ENCODE data around the gene ZDHHC20. TPM values are rescaled to one million over a fixed set of nuclear protein-coding genes. Genes with fewer than 3 reads are reported as not detected.

Gene ZDHHC20
- total RNA-seq, 2 donors from 2014 or later, result 44.1 to 58.5 TPM

DNA sequence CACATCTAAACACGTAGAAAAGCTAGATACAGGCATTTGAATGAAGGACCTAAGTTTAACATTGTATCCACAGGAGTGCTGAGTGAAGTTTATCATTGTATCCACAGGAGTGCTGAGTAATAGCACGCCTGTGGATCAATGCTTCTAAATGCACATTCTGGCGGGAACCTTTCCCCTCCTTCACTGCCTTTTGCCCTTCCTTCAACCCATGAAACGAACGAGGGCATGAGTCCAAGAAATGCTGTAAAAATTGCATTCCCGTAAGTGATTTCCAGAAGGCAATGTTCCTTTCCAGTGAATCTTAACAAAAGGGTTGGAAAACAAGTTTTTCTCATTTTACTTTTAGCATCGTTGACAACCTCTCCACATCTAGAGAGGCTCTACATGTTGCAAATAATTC lies 88.1 kb downstream of the ZDHHC20 start:
- ATAC-seq (replicated peaks in 1 of 2) (no peak), DNase-seq (no peak)
- H3K27ac Mint-ChIP-seq, result no peak overlapping the region
- no peaks in the 10 kb centered on the region for H3K27me3 Mint-ChIP-seq (ENCODE audit: low read depth)
- H3K4me3 Mint-ChIP-seq, result no peak overlapping the region
- peaks cover 2% of the 10 kb centered on the region for H3K4me1 Mint-ChIP-seq (ENCODE audit: low read depth)
- peaks cover 0 to 3% of the 10 kb centered on the region in 2 donors for H3K36me3 Mint-ChIP-seq (ENCODE audit: insufficient read depth in 2 of 2)
- no peaks in the 10 kb centered on the region for H3K9me3 Mint-ChIP-seq

DNA sequence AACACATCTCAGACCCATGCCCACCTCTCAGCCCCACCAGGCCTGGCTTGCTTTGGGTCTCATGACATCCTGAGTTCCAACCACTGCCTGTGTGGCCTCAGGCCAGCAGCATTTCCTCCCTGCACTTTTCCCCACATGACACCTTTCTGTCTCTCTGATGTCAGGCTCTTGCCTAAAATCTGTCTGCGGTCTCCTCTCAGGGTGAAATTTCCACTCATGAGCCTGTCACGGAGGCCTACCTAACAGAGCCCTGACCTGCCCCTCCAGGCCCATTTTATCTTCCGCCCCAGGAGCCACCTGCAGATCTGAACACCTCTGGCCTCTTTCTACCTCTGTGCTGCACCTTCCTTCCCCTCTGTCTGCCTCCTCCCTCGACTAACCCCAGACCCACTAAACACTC lies 93.5 kb downstream of the ZDHHC20 start:
- ATAC-seq (replicated peaks in 1 of 2) (peak; percentile 55 to 65), DNase-seq (peak in 1 of 2 donors; percentile 17)
- Mint-ChIP-seq H3K4me1 (ENCODE audit: low read depth) (peaks cover 11% of the 10 kb centered on the region), H3K9me3 (peaks cover 0 to 2% of the 10 kb centered on the region in 2 donors), H3K36me3 (ENCODE audit: insufficient read depth in 2 of 2) (peaks cover 0 to 2% of the 10 kb centered on the region in 2 donors), H3K27me3 (ENCODE audit: low read depth) (no peaks in the 10 kb centered on the region), H3K27ac (no peak overlapping the region), H3K4me3 (peak overlapping the region in 1 of 2 donors; percentile 31)

DNA sequence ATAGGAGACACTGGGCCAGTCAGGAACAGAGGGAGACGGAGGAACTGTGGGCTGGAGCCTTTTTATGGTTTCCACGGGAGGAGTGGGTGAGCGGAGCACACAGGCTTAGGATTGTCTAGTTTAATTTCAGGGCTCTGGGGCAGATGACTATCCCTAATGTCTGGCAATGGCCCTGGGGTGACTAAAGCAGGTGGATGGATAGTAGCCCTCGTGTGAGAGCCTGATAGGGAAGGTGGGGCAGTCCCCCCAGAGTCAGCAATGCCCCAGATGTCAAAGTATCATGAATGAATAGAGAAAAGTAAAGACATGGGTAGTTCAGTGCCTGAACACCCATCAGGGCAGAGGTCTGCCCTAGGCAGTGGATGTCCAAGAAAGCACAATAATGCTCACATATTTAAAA lies 94.2 kb downstream of the ZDHHC20 start:
- Mint-ChIP-seq H3K4me3 (no peak overlapping the region), H3K9me3 (peaks cover 0 to 2% of the 10 kb centered on the region in 2 donors), H3K27me3 (ENCODE audit: low read depth) (no peaks in the 10 kb centered on the region), H3K36me3 (ENCODE audit: insufficient read depth in 2 of 2) (peaks cover 0 to 2% of the 10 kb centered on the region in 2 donors), H3K27ac (no peak overlapping the region), H3K4me1 (ENCODE audit: low read depth) (peaks cover 11% of the 10 kb centered on the region)
- no peak for ATAC-seq (replicated peaks in 1 of 2)
- no peak for DNase-seq

DNA sequence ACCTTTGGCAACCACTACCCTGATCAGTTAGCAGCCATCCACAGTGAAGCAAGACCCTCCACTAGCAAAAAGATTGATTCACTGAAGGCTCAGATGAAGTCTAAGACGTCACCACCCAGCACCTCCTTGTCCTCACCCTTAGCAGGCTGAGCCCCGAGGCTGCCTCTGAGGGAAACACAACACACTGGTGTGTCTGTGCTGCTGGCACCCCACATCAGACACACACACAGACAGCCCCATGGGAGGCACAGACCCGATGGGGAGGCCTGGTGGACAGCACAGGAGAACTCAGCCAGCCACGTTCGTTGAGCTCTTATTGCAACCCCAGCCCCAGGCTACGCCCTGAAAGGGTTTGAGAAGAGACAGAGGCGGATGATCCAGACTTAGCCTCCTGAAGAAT lies 94.7 kb downstream of the ZDHHC20 start:
- Mint-ChIP-seq H3K9me3 (peaks cover 0 to 2% of the 10 kb centered on the region in 2 donors), H3K27me3 (ENCODE audit: low read depth) (no peaks in the 10 kb centered on the region), H3K36me3 (ENCODE audit: insufficient read depth in 2 of 2) (peaks cover 0 to 2% of the 10 kb centered on the region in 2 donors), H3K4me3 (no peak overlapping the region), H3K4me1 (ENCODE audit: low read depth) (peaks cover 11% of the 10 kb centered on the region), H3K27ac (no peak overlapping the region)
- ATAC-seq (replicated peaks in 1 of 2) (no peak), DNase-seq (no peak)

DNA sequence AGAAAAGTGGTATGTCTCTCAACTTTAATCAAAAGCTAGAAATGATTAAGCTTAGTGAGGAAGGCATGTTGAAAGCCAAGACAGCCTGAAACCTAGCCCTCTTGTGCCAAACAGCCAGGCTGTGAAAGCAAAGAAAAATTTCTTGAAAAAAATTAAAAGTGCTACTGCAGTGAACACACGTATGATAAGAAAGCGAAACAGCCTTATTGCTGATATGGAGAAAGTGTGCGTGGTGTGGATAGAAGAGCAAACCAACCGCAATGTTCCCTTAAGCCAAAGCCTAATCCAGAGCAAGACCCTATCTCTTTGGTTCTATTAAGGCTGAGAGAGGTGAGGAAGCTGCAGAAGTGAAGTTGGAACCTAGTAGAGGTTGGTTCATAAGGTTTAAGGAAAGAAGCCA lies 96.4 kb downstream of the ZDHHC20 start:
- peaks cover 11% of the 10 kb centered on the region for H3K4me1 Mint-ChIP-seq (ENCODE audit: low read depth)

DNA sequence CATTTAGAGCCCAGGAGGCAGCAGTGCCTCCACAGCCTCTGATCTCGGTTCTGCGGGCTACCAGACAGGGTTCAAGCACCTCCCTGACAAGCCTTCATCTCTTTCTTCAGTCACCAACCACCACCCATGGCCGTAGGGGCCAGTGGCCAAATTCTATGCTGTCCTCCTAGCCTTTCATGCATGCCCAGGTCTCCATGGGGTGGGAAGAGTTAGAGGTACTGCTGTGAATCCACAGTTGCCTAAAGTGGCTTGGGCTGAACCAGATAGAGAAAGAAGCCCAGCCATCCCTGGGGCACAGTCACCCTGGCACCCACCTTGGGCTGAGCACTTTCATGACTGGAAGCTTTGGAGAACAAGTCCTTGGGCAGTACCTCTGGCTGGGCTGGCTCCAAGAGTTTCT lies 97.4 kb downstream of the ZDHHC20 start:
- peaks cover 0 to 2% of the 10 kb centered on the region in 2 donors for H3K36me3 Mint-ChIP-seq (ENCODE audit: insufficient read depth in 2 of 2)
- DNase-seq (no peak), ATAC-seq (replicated peaks in 1 of 2) (no peak)
- H3K4me3 Mint-ChIP-seq, result no peak overlapping the region
- no peak overlapping the region for H3K27ac Mint-ChIP-seq
- peaks cover 11% of the 10 kb centered on the region for H3K4me1 Mint-ChIP-seq (ENCODE audit: low read depth)
- no peaks in the 10 kb centered on the region for H3K27me3 Mint-ChIP-seq (ENCODE audit: low read depth)
- peaks cover 0 to 2% of the 10 kb centered on the region in 2 donors for H3K9me3 Mint-ChIP-seq

More for the DNA sequence above, 96.4 kb downstream of the ZDHHC20 start:
- no peaks in the 10 kb centered on the region for H3K27me3 Mint-ChIP-seq (ENCODE audit: low read depth)
- H3K4me3 Mint-ChIP-seq, result no peak overlapping the region
- H3K36me3 Mint-ChIP-seq (ENCODE audit: insufficient read depth in 2 of 2), result peaks cover 0 to 2% of the 10 kb centered on the region in 2 donors
- no peak for ATAC-seq (replicated peaks in 1 of 2)
- peaks cover 0 to 2% of the 10 kb centered on the region in 2 donors for H3K9me3 Mint-ChIP-seq
- H3K27ac Mint-ChIP-seq, result peak overlapping the region; percentile 25
- no peak for DNase-seq

DNA sequence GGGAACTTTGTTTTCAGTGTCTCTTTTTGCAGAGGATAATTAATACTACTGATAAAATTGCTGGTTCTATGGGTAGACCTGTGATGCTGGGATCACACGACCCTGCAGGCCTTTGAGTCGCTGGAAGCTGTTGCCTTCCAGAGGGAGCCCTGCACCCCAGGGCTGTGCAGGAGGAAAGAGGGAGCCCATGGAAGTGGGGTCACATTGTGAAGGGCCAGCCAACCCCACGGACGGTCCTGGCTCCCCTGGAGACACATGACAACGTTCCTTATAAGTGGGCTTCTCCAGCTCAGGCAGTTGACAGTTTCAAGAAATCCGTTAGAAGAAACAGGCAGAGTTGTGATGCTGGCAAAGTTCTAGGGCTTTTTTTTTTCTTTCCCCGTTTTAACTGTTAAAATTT lies 98.0 kb downstream of the ZDHHC20 start:
- H3K27me3 Mint-ChIP-seq (ENCODE audit: low read depth), result no peaks in the 10 kb centered on the region
- peaks cover 0 to 2% of the 10 kb centered on the region in 2 donors for H3K36me3 Mint-ChIP-seq (ENCODE audit: insufficient read depth in 2 of 2)
- DNase-seq (no peak), ATAC-seq (replicated peaks in 1 of 2) (no peak)
- H3K27ac Mint-ChIP-seq, result no peak overlapping the region
- H3K4me3 Mint-ChIP-seq, result no peak overlapping the region
- peaks cover 0 to 2% of the 10 kb centered on the region in 2 donors for H3K9me3 Mint-ChIP-seq
- H3K4me1 Mint-ChIP-seq (ENCODE audit: low read depth), result peaks cover 10% of the 10 kb centered on the region

DNA sequence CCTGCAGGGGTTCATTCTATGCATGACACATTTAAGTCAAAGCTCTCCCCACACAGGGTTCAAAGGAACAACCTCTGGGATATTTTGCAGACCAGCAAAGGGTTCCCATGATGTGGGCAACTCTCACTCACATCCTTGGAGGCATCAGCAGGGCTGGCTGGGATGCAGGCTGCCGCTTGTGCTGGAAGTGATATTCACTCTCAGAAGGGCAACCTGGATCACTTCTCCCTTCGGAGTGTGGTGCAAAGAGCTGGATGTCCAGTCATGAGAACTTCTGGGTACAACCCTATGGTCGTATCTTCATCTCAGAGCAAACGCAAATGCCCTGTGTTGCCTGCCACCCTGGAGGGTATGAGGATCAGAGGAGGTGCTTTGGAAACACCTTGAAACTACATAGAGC lies 98.6 kb downstream of the ZDHHC20 start:
- H3K27me3 Mint-ChIP-seq (ENCODE audit: low read depth), result no peaks in the 10 kb centered on the region
- H3K27ac Mint-ChIP-seq, result no peak overlapping the region
- no peak overlapping the region for H3K4me3 Mint-ChIP-seq
- H3K4me1 Mint-ChIP-seq (ENCODE audit: low read depth), result peaks cover 3% of the 10 kb centered on the region
- peaks cover 0 to 2% of the 10 kb centered on the region in 2 donors for H3K9me3 Mint-ChIP-seq
- DNase-seq (no peak), ATAC-seq (replicated peaks in 1 of 2) (no peak)
- peaks cover 0 to 2% of the 10 kb centered on the region in 2 donors for H3K36me3 Mint-ChIP-seq (ENCODE audit: insufficient read depth in 2 of 2)

DNA sequence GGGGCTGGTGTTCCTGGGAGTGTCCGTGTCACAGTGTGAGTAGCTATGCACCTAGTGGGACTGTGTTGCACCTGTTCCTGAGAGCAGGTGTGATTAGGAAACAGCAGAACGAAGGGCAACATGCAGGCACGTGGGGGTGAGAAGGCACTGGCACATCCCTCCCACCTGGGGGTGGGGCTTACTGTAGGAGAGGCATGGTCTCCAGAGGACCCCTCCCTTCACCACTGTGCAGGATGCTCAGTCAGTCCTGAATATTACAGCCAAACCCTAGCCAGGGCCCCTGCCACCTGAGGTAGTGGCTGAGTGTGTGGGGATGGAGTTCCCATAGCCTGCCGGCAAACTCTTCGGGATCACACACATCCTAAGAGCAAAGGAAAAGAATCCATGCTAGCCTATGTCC lies 99.2 kb downstream of the ZDHHC20 start:
- Mint-ChIP-seq H3K9me3 (peaks cover 0 to 2% of the 10 kb centered on the region in 2 donors), H3K4me1 (ENCODE audit: low read depth) (no peaks in the 10 kb centered on the region), H3K4me3 (no peak overlapping the region), H3K27ac (no peak overlapping the region), H3K27me3 (ENCODE audit: low read depth) (no peaks in the 10 kb centered on the region), H3K36me3 (ENCODE audit: insufficient read depth in 2 of 2) (peaks cover 0 to 2% of the 10 kb centered on the region in 2 donors)
- ATAC-seq (replicated peaks in 1 of 2) (no peak), DNase-seq (no peak)

DNA sequence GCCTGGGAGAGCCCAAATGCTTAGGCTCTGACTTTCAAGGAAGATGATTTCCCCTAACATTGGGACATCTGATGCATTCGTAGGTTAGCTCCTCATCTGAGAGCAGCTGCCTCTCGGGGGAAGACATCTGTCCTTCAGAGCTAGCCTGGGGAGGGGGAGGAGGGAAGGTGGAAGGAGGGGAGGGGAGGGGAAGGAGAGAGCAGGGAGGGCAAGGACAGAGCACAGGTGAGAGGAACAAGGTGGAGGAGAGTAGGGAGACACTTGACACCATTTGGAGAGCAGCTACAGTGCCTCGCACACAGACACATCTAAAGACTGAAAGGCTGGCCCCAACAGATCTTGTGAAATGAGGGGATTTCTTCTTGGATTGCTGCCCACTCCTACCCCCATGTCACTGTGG lies 103.8 kb downstream of the ZDHHC20 start:
- no peaks in the 10 kb centered on the region for H3K36me3 Mint-ChIP-seq (ENCODE audit: insufficient read depth in 2 of 2)
- H3K4me1 Mint-ChIP-seq (ENCODE audit: low read depth), result no peaks in the 10 kb centered on the region
- DNase-seq, result no peak
- H3K27me3 Mint-ChIP-seq (ENCODE audit: low read depth), result no peaks in the 10 kb centered on the region
- no peaks in the 10 kb centered on the region for H3K9me3 Mint-ChIP-seq
- no peak overlapping the region for H3K4me3 Mint-ChIP-seq
- ATAC-seq (replicated peaks in 1 of 2), result no peak
- H3K27ac Mint-ChIP-seq, result no peak overlapping the region

DNA sequence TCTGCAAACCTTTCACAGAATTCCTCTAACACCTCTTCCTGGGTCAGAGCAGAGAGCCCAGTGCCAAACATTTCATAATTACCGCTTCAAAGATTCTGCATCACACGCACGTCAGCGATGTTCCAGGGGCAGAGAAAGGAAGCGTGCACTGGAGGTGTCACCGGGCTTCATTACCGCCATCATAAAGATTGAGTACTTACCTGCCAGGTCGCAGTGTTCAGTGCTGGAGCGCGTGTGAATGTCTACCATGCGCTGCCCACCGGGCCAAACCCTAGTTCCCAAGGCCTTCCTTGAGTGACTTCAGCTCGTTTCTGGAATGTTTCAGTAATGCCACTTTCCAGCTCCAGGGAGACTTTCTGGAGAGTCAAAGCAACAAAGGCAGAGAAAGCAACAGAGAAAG lies 104.4 kb downstream of the ZDHHC20 start:
- no peaks in the 10 kb centered on the region for H3K27me3 Mint-ChIP-seq (ENCODE audit: low read depth)
- H3K4me1 Mint-ChIP-seq (ENCODE audit: low read depth), result no peaks in the 10 kb centered on the region
- no peaks in the 10 kb centered on the region for H3K36me3 Mint-ChIP-seq (ENCODE audit: insufficient read depth in 2 of 2)
- DNase-seq (no peak), ATAC-seq (replicated peaks in 1 of 2) (no peak)
- H3K4me3 Mint-ChIP-seq, result no peak overlapping the region
- H3K27ac Mint-ChIP-seq, result no peak overlapping the region
- no peaks in the 10 kb centered on the region for H3K9me3 Mint-ChIP-seq

DNA sequence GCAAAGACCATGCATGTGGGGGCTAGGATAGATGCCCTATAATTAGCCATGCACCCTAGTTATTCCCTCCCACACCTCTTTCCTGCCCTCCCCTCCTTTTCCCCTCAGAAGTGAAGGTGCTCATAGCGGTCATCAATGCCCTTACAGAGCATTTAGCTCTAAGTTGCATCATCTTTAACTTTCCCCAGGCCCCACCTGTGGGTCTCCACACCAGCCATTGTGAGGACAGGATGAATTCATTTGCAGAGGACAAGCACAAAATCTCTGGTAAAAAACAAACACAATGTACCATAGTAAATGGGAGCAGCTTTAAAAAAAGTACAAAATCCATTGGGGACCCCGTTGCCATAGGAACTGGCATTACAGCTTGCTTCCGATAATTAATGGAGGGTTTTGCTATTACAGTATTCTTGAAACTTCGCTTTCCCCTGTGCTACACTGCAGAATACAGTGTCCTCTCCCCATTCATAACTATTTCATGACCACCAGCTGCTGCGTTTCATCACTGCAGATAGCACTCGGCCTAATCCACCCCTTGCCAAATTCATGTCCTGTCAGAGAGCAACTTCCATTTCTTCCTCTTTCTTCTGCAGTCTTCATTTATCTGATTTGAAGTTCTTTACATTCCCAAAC lies 110.5 kb downstream of the ZDHHC20 start:
- Mint-ChIP-seq H3K27ac (no peak overlapping the region), H3K4me1 (ENCODE audit: low read depth) (peaks cover 21% of the 10 kb centered on the region), H3K27me3 (ENCODE audit: low read depth) (no peaks in the 10 kb centered on the region), H3K36me3 (ENCODE audit: insufficient read depth in 2 of 2) (no peaks in the 10 kb centered on the region), H3K9me3 (no peaks in the 10 kb centered on the region), H3K4me3 (no peak overlapping the region)
- DNase-seq (no peak), ATAC-seq (replicated peaks in 1 of 2) (no peak)

DNA sequence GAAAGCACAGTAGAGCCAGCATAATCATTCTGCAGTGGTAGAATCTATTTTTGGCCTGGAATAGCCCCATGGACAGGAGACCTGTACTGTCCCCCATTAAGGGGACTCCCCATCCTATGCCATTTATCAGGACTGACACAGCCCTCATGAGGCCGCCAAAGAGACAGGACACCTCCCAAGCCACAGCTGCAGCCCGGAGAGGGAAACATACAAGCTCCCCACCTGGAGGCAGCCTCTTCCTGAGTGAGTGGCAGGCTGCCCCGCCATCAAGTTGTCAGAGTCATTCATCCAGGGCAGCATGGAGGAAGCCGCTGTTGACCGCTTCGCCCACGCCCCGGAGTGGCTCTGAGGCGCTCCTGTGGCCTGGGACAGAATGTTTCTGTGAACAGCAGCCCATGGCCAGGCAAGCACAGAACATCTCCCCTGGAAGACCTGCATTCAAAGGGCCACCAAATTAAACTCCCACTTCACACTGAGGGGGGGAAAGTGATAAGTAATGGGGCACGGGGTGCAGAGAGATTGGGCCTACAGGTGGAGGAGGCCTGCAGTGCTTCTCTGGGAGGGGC lies 111.3 kb downstream of the ZDHHC20 start:
- Mint-ChIP-seq H3K27ac (no peak overlapping the region), H3K27me3 (ENCODE audit: low read depth) (no peaks in the 10 kb centered on the region), H3K4me1 (ENCODE audit: low read depth) (peaks cover 25% of the 10 kb centered on the region), H3K9me3 (no peaks in the 10 kb centered on the region), H3K4me3 (no peak overlapping the region), H3K36me3 (ENCODE audit: insufficient read depth in 2 of 2) (no peaks in the 10 kb centered on the region)
- no peak for DNase-seq
- no peak for ATAC-seq (replicated peaks in 1 of 2)
